Stomach smooth muscle (tissue), 2 donors: Measurements from ENCODE around the gene OGG1.

ENCODE experiments used
- H3K27ac ChIP-seq: one replicate; pipeline ENCODE4 v1.7.0; 2013; ENCODE audit warnings: mild to moderate bottlenecking, low read length, inconsistent platforms
- H3K27me3 ChIP-seq, 2 donors: one replicate each; pipeline ENCODE4 v1.7.0; 2013; ENCODE audit warnings: low read length in 2 of 2; ENCODE audit not compliant: insufficient read depth in 2 of 2, control insufficient read depth in 1 of 2
- H3K36me3 ChIP-seq, 2 donors: one replicate each; pipeline ENCODE4 v1.7.0; 2013; ENCODE audit warnings: low read length in 2 of 2; ENCODE audit not compliant: control insufficient read depth in 2 of 2, insufficient read depth in 2 of 2
- H3K4me1 ChIP-seq: one replicate; pipeline ENCODE4 v1.7.0; 2013; ENCODE audit warnings: low read length; ENCODE audit not compliant: control insufficient read depth, insufficient read depth
- H3K4me3 ChIP-seq, 2 donors: one replicate each; pipeline ENCODE4 v1.7.0; 2013; ENCODE audit warnings: low read length in 2 of 2
- H3K9ac ChIP-seq, 2 donors: one replicate each; pipeline ENCODE4 v1.7.0; 2013; ENCODE audit warnings: low read length in 2 of 2, mild to moderate bottlenecking in 1 of 2
- H3K9me3 ChIP-seq, 2 donors: one replicate each; pipeline ENCODE4 v1.7.0; 2013; ENCODE audit warnings: low read length in 2 of 2; ENCODE audit not compliant: control insufficient read depth in 2 of 2
- donor health status: healthy.
- donor health status: Pancreatic carcinoma.

Gene OGG1

DNA sequence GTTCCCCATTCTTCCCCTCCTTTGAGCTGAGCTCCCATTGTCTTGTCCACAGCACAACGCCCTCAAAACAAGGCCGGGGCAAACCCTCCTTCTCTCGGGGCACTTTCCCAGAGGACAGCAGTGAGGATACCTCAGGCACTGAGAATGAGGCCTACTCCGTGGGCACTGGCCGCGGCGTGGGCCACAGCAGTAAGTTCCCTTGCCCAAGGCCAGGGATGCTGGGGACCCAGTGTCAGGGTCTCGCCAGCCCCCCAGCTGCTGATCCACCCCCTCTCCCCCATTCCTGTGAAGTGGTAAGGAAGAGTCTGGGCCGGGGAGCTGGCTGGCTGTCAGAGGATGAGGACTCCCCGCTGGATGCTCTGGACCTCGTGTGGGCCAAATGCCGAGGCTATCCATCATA lies 4.2 kb upstream of the OGG1 start:
- no peak overlapping the region for H3K9ac ChIP-seq
- H3K9me3 ChIP-seq = no peaks in the 10 kb centered on the region
- H3K4me1 ChIP-seq = peaks cover 20% of the 10 kb centered on the region
- H3K4me3 ChIP-seq = no peak overlapping the region
- H3K27ac ChIP-seq = no peak overlapping the region
- no peaks in the 10 kb centered on the region for H3K27me3 ChIP-seq
- H3K36me3 ChIP-seq = peaks cover 66 to 77% of the 10 kb centered on the region in 2 donors

DNA sequence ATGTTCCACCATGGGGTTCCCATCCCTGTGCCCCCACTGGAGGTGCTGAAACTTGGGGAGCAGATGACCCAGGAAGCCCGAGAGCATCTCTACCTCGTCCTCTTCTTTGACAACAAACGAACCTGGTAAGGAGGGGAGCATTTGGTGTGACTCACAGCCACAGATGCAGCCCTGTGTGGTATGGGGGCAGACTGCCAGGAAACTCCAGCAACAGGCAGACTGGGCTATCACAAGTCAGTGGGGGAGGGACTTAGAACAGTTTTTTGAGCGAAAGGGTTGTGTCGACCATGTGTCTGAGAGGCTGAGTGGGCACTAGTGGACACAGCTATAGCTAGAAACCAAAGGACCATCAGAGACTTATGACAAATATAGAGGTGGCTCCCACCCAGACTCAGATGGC lies 3.4 kb upstream of the OGG1 start:
- Histone ChIP-seq H3K4me1 (peaks cover 26% of the 10 kb centered on the region), H3K9ac (peak overlapping the region in 1 of 2 donors; percentile 22), H3K36me3 (peaks cover 59 to 68% of the 10 kb centered on the region in 2 donors), H3K9me3 (no peaks in the 10 kb centered on the region), H3K27me3 (no peaks in the 10 kb centered on the region), H3K4me3 (no peak overlapping the region), H3K27ac (no peak overlapping the region)

DNA sequence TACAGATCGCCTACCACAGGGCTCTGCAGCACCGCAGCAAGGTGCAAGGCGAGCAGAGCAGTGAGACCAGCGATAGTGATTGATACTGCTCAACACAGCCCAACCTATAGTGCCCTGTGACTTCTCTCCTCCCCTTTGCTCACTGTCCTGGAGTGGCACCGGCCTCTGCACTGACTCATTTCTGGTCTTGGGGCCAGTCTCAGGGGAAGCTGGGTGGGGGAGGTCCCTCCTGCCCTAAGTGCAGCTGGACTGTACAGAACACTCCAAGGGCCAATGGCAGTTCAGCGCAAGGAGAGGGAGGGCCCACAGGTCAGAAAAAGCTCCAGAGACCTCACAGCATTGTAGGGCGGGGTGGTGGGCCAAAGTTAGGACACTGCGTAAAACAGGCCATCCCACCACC lies 2.5 kb upstream of the OGG1 start:
- Histone ChIP-seq H3K9me3 (no peaks in the 10 kb centered on the region), H3K4me3 (no peak overlapping the region), H3K9ac (no peak overlapping the region), H3K27me3 (no peaks in the 10 kb centered on the region), H3K27ac (no peak overlapping the region), H3K36me3 (peaks cover 55 to 67% of the 10 kb centered on the region in 2 donors), H3K4me1 (peaks cover 32% of the 10 kb centered on the region)

DNA sequence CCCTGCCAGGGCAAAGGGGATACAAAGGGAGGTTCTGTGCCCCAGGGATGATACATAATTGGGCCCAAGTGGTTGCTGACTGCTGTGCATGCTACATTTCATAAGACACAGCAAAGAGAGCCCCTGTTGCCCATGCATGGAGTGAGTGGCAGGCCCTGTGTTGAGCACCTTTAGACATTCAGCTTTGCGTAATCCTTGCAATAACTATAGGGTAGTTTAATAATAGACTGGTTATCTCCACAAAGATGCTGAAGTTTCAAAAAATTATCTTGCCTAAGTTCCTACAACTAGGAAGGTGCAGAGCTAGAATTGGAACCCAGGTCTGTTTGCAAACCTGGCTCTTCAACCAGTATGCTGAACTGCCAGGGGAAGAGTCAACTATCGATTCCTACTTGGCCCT lies 1.7 kb upstream of the OGG1 start:
- no peaks in the 10 kb centered on the region for H3K27me3 ChIP-seq
- no peak overlapping the region for H3K4me3 ChIP-seq
- H3K9ac ChIP-seq = no peak overlapping the region
- no peaks in the 10 kb centered on the region for H3K9me3 ChIP-seq
- H3K27ac ChIP-seq = no peak overlapping the region
- H3K4me1 ChIP-seq = peaks cover 32% of the 10 kb centered on the region
- H3K36me3 ChIP-seq = peaks cover 48 to 59% of the 10 kb centered on the region in 2 donors

DNA sequence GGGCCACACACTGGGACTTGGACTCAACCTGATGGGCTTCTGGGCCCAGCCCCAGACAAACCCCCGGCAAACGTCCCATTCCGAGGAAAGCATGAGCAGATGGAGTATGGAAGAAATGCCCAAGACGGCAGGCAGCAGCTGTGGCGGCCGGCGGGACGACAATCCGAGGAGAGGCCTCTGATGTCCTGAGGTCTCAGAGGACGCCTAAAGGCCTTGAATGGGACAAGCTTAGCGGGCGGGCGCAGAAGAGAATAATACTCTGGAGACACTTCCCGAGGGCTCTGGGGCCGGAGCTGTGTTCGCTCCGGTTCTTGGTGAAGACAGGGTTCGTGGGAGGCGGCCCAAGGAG lies 482 bp upstream of the OGG1 start:
- peak overlapping the region; percentile 86 to 87 for H3K9ac ChIP-seq
- peaks cover 33% of the 10 kb centered on the region for H3K4me1 ChIP-seq
- peak overlapping the region; percentile 86 for H3K27ac ChIP-seq
- H3K9me3 ChIP-seq = no peaks in the 10 kb centered on the region
- H3K36me3 ChIP-seq = peaks cover 40 to 47% of the 10 kb centered on the region in 2 donors
- no peaks in the 10 kb centered on the region for H3K27me3 ChIP-seq
- peak overlapping the region; percentile 82 to 94 for H3K4me3 ChIP-seq

DNA sequence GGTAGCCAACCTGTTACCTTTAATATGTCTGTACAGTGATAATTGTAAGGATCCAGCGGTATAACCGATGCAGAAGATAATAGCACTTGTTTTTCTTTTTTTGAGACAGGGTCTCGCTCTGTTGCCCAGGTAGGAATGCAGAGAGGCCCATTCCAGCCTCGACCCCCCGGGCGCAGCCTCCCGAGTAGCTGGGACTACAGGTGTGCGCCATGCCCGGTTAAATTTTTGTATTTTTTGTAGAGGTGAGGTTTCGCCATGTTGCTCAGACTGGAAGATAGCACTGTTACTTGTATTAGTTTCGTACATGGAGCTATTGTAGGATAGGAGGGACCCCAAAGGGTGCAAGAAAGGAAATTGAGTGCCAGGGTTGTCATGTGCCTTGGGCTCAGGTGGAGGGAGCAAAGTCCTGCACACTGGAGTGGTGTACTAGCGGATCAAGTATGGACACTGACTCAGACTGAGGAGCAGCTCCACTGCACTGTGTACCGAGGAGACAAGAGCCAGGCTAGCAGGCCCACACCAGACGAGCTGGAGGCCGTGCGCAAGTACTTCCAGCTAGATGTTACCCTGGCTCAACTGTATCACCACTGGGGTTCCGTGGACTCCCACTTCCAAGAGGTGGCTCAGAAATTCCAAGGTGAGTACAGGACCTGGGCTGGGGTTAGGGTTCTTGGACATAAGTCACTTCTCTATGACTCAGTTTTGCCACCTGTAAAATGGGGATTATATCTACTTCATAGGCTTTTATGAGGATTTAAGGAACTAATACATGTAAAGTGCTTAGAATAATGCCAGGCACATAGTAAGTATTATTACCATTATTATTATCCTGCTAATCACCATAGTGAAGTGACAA lies 1.0 kb downstream of the OGG1 start:
- Histone ChIP-seq H3K4me1 (peaks cover 37% of the 10 kb centered on the region), H3K27ac (peak overlapping the region; percentile 86), H3K4me3 (peak overlapping the region; percentile 90 to 94), H3K9ac (peak overlapping the region; percentile 86), H3K36me3 (peaks cover 29 to 40% of the 10 kb centered on the region in 2 donors), H3K9me3 (no peaks in the 10 kb centered on the region), H3K27me3 (no peaks in the 10 kb centered on the region)

DNA sequence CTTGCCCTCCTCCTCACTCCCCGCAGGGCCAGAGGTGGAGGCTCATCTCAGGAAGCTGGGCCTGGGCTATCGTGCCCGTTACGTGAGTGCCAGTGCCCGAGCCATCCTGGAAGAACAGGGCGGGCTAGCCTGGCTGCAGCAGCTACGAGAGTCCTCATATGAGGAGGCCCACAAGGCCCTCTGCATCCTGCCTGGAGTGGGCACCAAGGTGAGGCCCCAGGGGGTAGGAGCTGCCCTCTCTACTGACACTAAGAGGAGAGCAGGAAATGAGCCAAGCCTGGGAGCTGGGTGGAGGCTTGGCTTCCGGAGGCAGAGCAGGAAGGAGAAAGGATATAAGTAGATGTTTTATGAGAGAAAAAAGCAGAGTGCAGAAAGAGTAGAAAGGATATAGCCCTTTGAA lies 4.9 kb downstream of the OGG1 start:
- Histone ChIP-seq H3K27ac (no peak overlapping the region), H3K4me1 (peaks cover 24% of the 10 kb centered on the region), H3K9ac (no peak overlapping the region), H3K9me3 (no peaks in the 10 kb centered on the region), H3K27me3 (no peaks in the 10 kb centered on the region), H3K4me3 (no peak overlapping the region), H3K36me3 (peaks cover 38 to 48% of the 10 kb centered on the region in 2 donors)

DNA sequence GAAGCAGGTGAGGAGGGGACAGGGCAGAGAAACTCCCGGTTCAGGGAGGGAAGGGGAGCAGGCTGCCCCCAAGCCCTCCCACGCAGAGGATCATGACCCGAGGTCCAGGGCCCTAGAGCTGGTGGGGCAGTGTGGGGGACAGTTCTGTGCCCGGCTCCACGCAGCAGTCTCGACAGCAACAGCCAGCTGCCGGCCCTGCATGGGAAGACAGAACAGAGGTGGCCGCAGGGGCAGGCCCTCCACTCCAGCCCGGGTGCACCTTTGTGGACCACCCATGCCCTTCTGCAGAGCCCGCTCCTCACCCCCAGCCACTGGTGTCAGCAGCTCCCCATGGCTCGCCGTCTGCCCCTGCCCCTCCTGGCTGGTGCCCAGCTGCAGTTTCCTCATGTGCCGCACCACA lies 7.7 kb downstream of the OGG1 start:
- Histone ChIP-seq H3K36me3 (peaks cover 46 to 52% of the 10 kb centered on the region in 2 donors), H3K4me3 (no peak overlapping the region), H3K27me3 (no peaks in the 10 kb centered on the region), H3K27ac (no peak overlapping the region), H3K9me3 (no peaks in the 10 kb centered on the region), H3K9ac (no peak overlapping the region), H3K4me1 (peaks cover 5% of the 10 kb centered on the region)

DNA sequence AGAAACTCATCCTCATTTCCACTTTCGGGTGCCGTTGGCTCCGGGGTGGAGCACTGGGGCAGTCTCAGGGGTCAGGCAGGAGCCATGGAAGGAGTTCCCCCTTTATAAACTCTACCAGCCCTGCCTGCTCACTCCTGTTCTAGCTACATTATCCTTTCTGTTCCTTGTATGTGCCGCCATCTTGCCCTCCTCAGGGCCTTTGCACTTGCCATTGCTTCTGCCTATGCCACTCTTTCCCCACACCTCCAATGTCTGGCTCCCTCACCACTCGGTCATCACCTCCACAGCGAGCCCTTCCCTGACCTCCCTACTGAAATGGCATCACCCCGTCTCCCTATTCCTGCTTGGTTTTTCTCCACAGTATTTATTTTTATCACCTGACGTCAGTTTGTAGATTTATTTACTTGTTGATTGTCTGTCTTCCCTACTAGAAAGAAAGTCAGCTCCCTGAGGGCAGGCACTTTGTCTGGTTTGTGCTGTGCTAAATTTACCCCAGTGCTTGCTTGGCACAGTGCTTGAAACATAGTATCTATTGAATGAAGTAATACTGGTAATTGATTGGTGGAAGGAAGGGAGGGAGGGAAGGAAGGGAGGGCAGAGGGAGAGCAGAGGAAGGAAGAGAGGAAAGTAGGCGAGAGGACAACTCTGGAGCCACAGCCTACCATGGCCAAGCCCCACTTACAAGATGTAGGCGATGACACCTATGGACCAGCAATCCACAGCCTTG lies 11.2 kb downstream of the OGG1 start:
- no peak overlapping the region for H3K4me3 ChIP-seq
- no peaks in the 10 kb centered on the region for H3K27me3 ChIP-seq
- H3K36me3 ChIP-seq = peaks cover 43 to 54% of the 10 kb centered on the region in 2 donors
- H3K9ac ChIP-seq = no peak overlapping the region
- H3K27ac ChIP-seq = no peak overlapping the region
- no peaks in the 10 kb centered on the region for H3K4me1 ChIP-seq
- no peaks in the 10 kb centered on the region for H3K9me3 ChIP-seq

DNA sequence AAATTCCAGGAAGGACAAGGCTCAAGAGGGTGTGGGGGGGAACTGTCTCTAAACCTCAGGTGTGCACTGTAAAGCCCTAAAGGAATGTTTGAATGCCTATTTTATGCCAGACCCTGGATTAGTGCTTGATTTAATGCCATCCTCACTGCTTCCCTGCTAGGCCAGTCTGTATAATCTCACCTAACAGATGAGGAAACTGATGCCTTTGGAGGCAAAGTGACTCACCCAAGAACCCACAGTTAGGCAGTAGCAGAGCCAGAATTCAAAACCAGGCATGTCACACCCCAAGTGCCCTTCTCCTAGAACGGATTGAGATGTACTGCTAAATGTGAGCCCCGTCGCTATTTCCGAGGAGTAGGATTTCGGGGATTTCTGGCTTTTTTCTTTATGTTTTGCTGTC lies 12.2 kb downstream of the OGG1 start:
- peaks cover 37 to 47% of the 10 kb centered on the region in 2 donors for H3K36me3 ChIP-seq
- no peaks in the 10 kb centered on the region for H3K9me3 ChIP-seq
- H3K9ac ChIP-seq = no peak overlapping the region
- H3K4me3 ChIP-seq = no peak overlapping the region
- no peak overlapping the region for H3K27ac ChIP-seq
- H3K4me1 ChIP-seq = peaks cover 2% of the 10 kb centered on the region
- no peaks in the 10 kb centered on the region for H3K27me3 ChIP-seq

DNA sequence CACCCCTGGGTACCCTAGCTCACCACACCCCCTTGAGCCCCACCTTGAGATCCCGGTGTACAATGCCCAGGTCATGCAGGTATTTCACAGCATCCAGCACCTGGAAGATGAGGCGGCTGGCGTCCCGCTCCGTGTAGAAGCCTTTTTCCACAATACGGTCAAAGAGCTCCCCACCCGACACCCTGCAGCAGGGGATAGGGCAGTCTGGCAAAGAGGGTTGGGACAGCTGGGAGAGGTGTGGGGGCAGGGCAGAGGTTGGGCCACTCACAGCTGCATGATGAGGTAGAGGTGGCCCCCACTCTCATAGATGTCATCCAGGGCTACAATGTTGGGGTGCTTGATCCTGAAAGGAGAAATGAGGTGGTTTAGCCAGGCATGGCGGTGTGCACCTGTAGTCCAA lies 13.1 kb downstream of the OGG1 start:
- H3K4me1 ChIP-seq = peaks cover 8% of the 10 kb centered on the region
- H3K4me3 ChIP-seq = no peak overlapping the region
- H3K36me3 ChIP-seq = peaks cover 32 to 39% of the 10 kb centered on the region in 2 donors
- H3K27me3 ChIP-seq = no peaks in the 10 kb centered on the region
- H3K9ac ChIP-seq = no peak overlapping the region
- no peak overlapping the region for H3K27ac ChIP-seq
- no peaks in the 10 kb centered on the region for H3K9me3 ChIP-seq
